Uterine smooth muscle cell (primary cell): ENCODE measurements around the gene RBP2. TPM values are rescaled to one million over a fixed set of nuclear protein-coding genes. Genes with fewer than 3 reads are reported as not detected.

ENCODE experiments used
- total RNA-seq: library from RNA; depleted of rRNA; stranded (reverse); fragments of >200 nt; gene quantifications from 2 replicates; pipeline ENCODE4 v1.2.3, GENCODE V29; 2014

Gene RBP2
- total RNA-seq, result not detected in 2 replicates

DNA sequence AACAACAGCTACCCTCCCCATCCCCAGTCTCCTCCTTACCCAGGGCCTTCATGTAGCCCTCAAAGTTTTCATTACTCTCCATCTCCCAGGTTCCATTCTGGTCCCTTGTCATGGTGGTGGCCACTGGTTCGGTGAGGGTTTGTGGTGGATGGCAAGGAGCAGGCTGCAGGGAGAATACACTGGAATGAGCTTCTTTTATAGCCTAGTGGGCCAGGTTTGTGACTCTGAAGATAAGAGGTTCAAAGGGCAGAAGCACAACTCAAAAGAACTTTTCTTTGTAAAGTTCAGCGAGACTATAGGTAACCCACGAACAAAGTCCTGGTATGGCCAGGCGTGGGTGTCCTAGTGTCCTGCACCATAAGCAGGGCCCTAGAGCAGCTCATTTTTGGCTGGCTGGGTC is at the start of gene RBP2:
Gene RBP2, minus strand, starts transcription at position 169 of the 400 bp plus-strand sequence. Its CDS starts 57 bp downstream, at position 112.

Other genes with a start within 250 kb of the RBP2 start
- 86.2 and 126 TPM in 2 replicates for gene MRPS22, start 132.5 kb downstream of the RBP2 start, total RNA-seq
- gene COPB2, start 86.9 kb downstream of the RBP2 start, total RNA-seq, result 309 and 322 TPM in 2 replicates
- gene RBP1, start 63.2 kb upstream of the RBP2 start, total RNA-seq, result 9.7 and 10.1 TPM in 2 replicates
- 0.33 and 2.4 TPM in 2 replicates for gene NMNAT3, start 201.5 kb upstream of the RBP2 start, total RNA-seq